OCI-LY7 (cell line): ENCODE data around the gene TMEM95.

Source experiments
- CTCF ChIP-seq: fragments of 200-600 bp; sonication (generic); conservative IDR thresholded peaks from 2 replicates; pipeline ENCODE4 v1.5.1; 2014; ENCODE audit warnings: mild to moderate bottlenecking, antibody characterized with exemption, low read length, moderate library complexity, mixed read lengths
- EZH2phosphoT487 ChIP-seq: fragments of 200-600 bp; sonication (generic); IDR thresholded peaks from 2 replicates; pipeline ENCODE4 v1.6.1; 2018; ENCODE audit warnings: low read depth, borderline replicate concordance, mild to moderate bottlenecking, mixed run types, antibody characterized with exemption, low read length, moderate library complexity, mixed read lengths

GRCh38 chr17:7404737-7405349, 49.9 kb downstream of the TMEM95 start:
- TF ChIP-seq CTCF (no peak), EZH2phosphoT487 (no peak)
